GM13976 (cell line): ENCODE measurements around the gene PRR5L.

Experiments used
- DNase-seq: peaks from one replicate; pipeline ENCODE4 v3.0.0; 2012; ENCODE audit warnings: low spot score
- in situ Hi-C: fragments of 300-500 bp; cut with MboI; formaldehyde crosslinking; loops from one replicate; pipeline ENCODE4 v1.12.0; 2022; ENCODE audit warnings: low sequenced_read_pairs, mixed read lengths, inconsistent platforms; ENCODE audit not compliant: unreplicated experiment
- TF ChIP-seq, protein P1 (sequence below): IDR thresholded peaks from 2 replicates; pipeline ENCODE4 v1.5.1; 2012; ENCODE audit warnings: borderline replicate concordance, mild to moderate bottlenecking; ENCODE audit not compliant: insufficient read depth; ENCODE audit errors: extremely low read depth, missing control alignments, control extremely low read depth

The PRR5L gene

DNA sequence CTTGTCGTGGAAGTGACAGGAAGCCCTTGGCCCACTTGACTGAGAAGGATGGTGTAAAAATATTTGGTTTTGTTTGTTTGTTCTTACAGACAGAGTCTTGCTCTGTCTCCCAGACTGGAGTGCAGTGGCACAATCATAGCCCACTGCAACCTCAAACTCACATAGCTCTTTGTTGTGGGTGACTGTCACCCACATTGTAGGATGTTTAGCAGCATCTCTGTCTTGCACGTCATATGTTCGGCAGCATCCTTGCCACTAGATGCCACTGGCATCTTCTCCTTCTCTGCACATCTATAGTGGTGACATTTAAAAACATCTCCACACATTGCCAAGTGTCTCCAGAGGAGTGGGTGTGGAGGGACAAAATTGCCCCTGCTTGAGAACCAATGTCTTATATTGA is 56.8 kb downstream of the PRR5L start:
- in situ Hi-C loops, result no loop called here
- no peak for DNase-seq
- TF ChIP-seq, protein P1, sequence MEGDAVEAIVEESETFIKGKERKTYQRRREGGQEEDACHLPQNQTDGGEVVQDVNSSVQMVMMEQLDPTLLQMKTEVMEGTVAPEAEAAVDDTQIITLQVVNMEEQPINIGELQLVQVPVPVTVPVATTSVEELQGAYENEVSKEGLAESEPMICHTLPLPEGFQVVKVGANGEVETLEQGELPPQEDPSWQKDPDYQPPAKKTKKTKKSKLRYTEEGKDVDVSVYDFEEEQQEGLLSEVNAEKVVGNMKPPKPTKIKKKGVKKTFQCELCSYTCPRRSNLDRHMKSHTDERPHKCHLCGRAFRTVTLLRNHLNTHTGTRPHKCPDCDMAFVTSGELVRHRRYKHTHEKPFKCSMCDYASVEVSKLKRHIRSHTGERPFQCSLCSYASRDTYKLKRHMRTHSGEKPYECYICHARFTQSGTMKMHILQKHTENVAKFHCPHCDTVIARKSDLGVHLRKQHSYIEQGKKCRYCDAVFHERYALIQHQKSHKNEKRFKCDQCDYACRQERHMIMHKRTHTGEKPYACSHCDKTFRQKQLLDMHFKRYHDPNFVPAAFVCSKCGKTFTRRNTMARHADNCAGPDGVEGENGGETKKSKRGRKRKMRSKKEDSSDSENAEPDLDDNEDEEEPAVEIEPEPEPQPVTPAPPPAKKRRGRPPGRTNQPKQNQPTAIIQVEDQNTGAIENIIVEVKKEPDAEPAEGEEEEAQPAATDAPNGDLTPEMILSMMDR, result no peak

DNA sequence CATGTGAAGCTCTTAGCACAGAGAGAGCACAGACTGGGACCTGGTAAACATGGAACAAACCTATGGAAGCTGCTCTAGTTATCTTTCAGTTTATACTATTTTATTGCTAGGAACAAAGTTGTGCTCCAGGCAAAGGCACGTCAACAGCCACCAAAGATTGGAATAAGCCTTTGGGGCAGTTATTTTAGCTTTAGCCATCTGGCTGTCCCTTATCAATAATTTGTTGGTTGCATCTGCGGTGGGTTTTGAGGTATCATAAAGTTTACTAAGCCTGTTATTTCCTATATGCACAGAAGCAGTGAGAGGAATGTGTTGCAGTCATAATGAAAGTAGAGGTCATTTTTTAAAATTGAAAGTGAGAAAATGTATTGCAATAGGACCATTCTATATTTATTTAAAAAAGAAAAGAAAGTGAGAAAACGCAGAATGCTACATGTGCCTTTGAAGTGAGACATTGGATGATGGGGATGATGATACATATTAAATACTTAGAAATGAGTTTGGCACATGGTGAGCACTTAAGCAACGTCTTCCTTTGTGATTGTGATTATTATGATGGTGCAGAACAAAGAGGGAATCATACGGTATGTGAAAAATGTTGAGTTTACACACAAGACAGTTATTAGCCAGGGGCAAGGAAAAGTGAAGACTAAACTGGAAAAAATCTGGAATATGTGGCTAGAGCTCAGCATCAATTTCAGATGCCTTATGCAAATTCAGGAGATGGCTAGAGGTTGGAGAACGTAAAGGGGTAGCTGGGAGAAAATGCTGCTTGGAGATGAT is 58.3 kb downstream of the PRR5L start:
- TF ChIP-seq, protein P1, result no peak
- peak; percentile 50 for DNase-seq
- in situ Hi-C loops, result no loop called here

- TF ChIP-seq, protein P1, result no peak
- in situ Hi-C loops, result no loop called here
- DNase-seq, result peak; percentile 39
These were observed 60.1 kb downstream of the PRR5L start for GRCh38 chr11:36356201-36356600.

DNA sequence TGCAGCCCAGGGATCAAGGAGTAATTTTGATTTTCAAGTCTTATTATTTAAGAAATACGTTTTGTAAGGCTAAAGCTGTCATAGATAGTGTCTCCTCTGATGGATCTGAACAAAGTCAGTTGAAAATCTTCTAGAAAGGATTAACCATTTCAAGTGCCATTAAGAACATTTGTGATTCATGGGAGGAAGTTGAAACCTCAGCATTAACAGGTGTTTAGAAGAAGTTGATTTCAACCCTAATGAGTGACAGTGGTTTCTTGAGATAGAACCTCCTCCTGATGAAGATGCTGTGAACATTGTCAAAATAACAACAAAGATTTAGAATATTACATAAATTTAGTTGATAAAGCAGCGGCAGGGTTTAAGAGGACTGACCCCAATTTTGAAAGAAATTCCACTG is 61.7 kb downstream of the PRR5L start:
- DNase-seq, result no peak
- in situ Hi-C loops, result no loop called here

GRCh38 chr11:36358436-36358835 is 62.3 kb downstream of the PRR5L start:
- DNase-seq, result no peak
- TF ChIP-seq, protein P1, result no peak
- in situ Hi-C loops, result no loop called here

More for the DNA sequence above, 61.7 kb downstream of the PRR5L start:
- TF ChIP-seq, protein P1, result no peak

DNA sequence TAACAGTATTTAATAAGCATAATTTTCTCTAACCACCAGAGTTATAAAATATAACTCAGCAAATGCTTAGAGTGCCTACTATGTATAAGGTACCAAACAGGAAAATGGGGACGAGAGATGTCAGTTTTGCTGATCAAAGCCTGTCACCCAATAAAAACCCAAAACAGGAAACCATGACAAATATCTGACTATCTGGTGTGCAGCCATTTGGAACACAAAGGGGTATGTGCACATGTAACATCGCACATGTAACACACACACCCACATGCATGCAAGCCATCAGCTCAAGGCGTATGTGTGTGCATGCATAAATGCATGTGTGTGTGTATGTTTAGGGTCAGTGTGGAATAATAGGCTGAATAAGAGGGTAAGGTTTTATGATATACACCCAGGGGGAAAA is 64.2 kb downstream of the PRR5L start:
- in situ Hi-C loops, result no loop called here
- no peak for DNase-seq
- TF ChIP-seq, protein P1, result no peak

DNA sequence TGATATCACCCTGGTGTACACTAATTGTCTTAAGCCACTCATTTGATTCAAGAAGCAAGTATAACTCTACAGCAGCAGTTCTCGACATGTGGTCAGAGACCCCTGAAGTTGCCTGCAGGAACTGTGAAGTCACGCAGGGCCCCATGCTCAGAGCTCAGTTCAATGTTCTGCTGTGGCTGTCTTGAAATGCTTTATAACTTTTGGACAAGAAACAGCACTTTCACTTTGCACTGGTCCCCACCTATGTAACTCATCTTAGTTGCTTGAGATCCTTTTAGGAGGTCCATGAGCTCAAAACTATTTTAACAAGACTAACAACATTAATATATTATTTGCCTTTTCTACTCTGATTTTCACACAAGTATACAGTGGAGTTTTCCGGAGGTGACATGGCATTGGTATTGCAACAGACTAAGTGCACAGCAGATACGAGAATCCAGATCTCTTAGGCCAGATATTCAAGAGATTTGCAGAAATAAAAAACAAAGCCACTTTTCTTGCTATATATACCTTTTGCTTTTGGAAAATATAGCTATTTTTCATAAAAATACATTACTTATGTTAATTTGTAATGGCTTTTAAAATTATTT is 64.8 kb downstream of the PRR5L start:
- in situ Hi-C loops, result no loop called here
- no peak for DNase-seq
- TF ChIP-seq, protein P1, result no peak
